ENCODE data around the gene GATAD2B.
"Not testable (repeated sequence)": the region's sequence is repeated elsewhere in the genome, so short reads cannot be mapped to it uniquely, and the experiment has no call there.

GATAD2B gene

DNA sequence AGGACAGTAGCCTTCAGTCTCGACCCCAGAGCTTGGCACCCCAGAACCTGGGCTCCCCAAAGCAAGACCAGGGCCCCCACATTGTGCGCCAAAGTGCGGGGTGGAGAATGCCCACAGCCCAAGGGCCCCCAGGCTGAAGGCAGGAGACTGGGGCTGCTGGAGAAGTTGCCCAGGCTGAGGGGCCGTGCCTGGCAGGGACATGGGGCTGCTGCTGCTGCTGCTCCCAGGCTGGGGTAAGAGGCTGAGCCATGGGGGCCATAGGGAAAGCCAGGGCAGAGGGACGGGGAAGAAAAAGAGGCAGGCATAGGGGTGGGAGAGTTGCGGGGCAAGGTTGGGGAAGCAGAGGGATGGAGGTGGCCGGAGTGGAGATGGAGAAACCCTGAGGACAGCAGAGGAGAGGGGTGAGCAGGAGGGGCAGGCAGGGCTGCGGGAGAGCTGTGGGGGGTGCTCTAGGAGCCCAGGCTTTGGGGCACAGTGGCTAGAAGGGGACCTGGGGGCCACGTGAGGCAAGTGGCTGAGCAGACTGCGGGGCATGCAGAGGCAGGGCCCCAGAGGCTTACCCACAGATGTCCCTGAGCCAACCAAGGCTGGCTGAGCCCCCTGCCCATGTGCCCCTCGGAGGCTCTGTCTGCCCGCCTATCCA is 128.7 kb downstream of the GATAD2B start:
- no peak for DNase-seq

- no peak for DNase-seq
Measured at GRCh38 chr1:153793261-153793972, 129.4 kb downstream of the GATAD2B start.

DNA sequence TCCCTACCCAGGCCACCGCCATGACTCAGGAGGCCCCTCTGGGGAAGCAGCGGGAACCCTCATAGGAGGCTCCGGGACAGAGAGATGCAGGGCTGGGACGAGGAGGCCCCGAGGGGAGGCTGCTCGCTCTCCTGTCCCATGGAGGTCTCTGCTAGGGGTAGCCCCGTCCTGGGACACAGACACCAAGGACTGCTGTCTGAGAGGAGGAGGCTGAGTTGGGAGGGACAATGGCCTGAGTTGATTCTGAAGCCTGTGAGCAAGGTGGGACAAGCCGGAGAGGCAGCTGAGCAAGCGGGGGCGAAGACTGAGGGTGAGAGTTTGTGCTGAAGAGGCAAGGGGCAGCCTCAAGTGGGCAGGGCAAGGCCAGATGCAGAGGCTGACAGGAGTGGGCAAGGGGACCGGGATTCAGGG is 130.1 kb downstream of the GATAD2B start:
- no peak for DNase-seq

DNA sequence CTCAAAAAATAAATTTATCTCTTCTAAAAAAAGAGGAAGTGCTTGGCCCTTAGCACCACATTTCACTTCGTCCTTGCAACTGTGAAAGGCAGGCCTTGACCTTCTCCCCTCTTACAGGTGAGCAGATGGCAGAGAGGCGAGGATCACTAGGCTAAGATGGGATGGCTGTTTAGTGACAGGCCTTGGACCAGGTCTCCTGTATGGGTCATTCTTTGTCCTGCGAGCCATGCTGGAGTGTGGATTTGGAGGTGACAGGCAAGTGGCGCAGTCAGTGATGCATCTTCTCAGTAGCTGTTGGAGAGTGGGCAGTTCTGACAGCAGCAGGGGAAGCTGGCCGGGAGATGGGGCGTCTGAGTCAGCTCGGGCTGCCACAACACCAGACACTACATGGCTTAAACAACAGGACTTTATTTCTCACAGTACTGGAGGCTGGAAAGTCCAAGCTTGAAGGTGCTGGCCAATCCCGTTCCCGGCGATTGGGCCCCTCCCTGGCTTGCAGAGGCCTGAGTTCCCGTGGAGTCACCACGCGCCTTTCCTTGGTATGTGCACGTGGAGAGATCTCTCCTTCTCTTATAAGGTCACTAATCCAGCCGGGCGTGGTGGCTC is 131.0 kb downstream of the GATAD2B start:
- no peak for DNase-seq

- DNase-seq, result no peak
Measured at GRCh38 chr1:153790966-153791647, 131.7 kb downstream of the GATAD2B start.

- DNase-seq, result no peak
Measured at GRCh38 chr1:153790313-153790965, 132.3 kb downstream of the GATAD2B start.

GRCh38 chr1:153789478-153790034 is 133.2 kb downstream of the GATAD2B start:
- DNase-seq, result no peak

- no peak for DNase-seq
Measured at GRCh38 chr1:153786038-153786790, 136.6 kb downstream of the GATAD2B start.

DNA sequence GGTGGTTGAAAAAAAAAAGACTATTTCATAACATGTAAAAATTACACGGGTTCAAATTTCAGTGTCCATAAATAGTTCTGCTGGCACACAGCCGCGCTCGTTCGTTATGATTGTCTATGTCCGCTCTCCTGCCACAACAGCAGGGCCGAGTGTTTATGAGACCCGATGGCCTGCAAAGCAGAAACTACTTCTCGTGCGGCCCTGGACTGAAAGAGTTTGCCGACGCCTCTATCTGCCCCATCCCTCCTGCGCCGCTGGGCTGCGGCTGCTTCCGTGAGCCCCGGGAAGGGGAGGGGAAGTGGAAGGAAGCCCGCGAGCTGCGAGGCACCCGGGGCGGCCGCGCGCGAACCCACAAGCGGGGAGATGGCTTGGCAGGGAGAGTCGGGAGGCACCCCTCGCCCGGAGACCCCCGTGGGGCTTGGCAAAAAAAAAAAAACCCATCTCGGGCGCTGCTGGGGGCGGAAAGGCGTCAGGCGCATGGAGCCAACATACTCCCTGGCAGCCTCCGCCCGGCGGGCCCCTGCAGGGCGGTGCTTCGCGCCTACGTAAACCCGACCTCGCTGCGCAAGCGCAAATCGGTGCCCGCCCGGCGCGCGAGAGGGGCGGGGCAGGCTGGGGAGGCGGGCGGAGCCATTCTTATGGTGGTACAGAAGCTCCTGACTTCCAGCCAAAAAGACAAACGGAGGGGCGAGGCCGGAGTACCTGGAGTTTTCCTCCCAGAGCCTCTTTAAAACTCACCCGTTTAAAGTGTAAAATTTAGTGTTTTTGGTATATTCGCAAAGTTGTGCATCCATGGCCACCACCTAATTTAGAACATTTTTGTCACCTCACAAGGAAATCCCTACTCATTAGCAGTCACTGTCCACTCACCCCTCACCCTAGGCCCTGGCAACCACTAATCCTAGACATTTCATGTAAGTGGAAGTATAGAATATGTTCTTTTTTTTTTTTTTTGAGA is 139.3 kb downstream of the GATAD2B start:
- DNase-seq, result peak; percentile 97

GRCh38 chr1:153782648-153783047 is 140.1 kb downstream of the GATAD2B start:
- DNase-seq, result not testable (repeated sequence)

DNA sequence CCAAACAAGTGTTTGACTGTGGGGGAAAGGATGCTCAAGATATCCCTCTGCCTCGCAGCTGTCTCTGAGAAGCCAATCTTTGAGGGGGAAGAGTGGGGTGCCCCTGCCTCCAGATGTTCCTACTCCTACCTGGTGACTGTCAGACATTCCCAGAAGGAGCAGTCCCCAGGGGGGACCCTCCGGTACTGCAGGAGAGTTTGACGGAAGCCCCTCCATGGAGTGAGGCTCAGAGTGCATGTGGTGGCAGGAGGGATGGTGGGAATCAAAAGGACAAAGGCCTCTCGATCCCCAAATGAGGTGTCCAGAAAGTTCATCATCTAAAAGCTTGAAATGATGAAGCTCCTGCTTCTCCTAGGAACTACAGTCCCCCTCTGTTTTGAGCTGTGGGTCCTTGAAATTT is 142.2 kb downstream of the GATAD2B start:
- DNase-seq, result no peak

GRCh38 chr1:153779781-153780541 is 142.8 kb downstream of the GATAD2B start:
- no peak for DNase-seq

- DNase-seq, result no peak
Measured at GRCh38 chr1:153778824-153779519, 143.8 kb downstream of the GATAD2B start.

GRCh38 chr1:153778051-153778823 is 144.5 kb downstream of the GATAD2B start:
- no peak for DNase-seq

- no peak for DNase-seq
Measured at GRCh38 chr1:153777648-153778047, 145.1 kb downstream of the GATAD2B start.

DNA sequence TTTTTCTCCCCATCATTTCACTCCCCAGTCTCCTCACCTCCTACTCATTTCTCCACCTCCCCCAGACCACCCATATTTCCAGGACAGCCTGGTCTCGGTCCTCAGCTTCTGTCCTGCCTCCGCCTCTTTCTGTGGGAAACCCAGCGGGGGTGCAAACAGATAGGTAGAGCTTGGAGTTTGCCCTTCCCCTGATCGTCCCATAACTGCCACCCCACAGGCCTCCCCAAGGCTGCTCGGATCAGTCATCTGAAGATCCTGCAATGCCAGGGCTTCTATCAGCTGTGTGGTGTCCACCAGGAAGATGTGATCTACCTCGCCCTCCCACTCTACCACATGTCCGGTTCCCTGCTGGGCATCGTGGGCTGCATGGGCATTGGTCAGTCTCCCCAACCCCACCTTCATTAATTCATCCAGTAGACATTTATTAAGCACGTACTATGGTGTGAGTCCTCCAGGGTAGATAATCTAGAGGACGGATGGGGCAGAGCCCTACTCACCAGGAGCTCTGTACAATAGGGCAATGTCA is 145.9 kb downstream of the GATAD2B start:
- no peak for DNase-seq

DNA sequence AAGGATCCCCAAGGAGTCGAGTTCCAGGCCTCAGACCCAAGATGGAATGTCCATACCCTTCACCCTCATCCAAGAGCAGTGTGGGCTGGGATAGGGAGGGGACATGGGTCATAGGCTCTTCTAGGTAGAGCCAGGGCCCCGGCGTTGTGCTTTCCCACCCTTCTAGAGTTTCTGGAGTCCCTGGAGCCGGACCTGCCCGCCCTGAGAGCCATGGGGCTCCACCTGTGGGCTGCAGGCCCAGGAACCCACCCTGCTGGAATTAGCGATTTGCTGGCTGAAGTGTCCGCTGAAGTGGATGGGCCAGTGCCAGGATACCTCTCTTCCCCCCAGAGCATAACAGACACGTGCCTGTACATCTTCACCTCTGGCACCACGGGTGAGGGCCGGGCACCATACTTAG is 146.4 kb downstream of the GATAD2B start:
- DNase-seq, result no peak
